NCI-H69 (cell line): ENCODE measurements around the gene AHI1.

Experiments used
- DNase-seq: peaks from one replicate; lab custom pipeline; 2025; lab: John Stamatoyannopoulos, UW

Gene AHI1

DNA sequence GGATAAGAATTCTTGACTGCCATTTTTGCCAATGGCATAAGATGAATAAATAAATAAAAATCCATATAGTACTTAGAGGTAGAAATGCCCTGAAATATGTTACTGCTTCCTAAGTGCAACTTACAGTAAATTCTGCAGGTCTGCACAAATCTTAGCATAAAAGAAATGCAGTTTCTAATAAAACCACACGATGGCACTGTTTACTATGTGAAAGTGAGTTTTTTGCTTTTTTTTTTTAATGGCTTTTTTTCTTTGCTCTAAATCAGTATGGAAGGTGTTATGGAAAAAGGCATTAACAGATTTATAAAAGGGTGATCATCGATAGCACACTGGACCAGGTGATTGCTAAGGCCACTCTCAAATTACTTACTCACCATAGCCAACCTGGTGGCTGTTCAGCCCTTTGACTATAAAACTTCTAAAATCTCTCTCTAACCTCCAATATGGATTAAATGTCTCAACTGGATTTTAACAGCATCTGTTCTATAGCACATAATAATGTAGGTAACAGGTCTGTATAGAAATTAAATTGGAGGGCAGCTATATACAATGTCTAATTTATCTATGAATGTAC is 45.8 kb downstream of the AHI1 start:
- DNase-seq = peak; percentile 47

- no peak for DNase-seq
Measured at GRCh38 chr6:135449246-135449645, 48.3 kb downstream of the AHI1 start.

DNA sequence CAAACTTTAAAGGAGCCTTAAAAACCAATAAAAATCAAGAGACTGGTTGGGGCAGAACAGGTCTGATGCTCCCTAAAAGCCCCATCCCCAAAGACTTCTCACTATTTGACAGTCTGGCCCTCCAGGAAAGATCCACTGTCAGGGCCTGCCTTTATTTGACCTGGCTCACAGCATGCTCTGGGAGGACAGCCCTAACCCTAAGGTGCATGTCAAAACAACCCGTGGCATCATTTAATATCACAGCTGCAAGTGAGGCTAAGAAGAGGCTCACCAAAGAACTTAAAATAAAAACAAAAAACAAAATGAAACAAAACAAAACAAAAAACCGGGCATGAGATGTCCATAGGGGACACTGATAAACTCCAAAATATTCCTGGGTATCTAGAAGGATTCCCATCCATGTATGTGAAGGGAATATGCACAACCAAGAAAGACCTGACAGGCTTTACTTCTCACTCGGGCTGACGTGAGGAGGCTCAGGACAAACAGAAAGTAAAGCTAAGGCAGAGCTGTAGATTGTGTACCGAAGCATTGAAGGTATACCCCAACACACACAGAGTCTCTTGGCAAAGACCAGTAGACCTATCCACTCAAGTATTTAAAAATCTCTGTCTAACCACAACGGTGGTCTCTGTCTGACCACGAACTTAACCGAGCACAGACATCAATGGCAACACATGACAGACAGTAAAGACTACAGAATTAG is 57.3 kb downstream of the AHI1 start:
- DNase-seq = no peak

- DNase-seq = no peak
Measured at GRCh38 chr6:135439549-135439948, 58.0 kb downstream of the AHI1 start.

DNA sequence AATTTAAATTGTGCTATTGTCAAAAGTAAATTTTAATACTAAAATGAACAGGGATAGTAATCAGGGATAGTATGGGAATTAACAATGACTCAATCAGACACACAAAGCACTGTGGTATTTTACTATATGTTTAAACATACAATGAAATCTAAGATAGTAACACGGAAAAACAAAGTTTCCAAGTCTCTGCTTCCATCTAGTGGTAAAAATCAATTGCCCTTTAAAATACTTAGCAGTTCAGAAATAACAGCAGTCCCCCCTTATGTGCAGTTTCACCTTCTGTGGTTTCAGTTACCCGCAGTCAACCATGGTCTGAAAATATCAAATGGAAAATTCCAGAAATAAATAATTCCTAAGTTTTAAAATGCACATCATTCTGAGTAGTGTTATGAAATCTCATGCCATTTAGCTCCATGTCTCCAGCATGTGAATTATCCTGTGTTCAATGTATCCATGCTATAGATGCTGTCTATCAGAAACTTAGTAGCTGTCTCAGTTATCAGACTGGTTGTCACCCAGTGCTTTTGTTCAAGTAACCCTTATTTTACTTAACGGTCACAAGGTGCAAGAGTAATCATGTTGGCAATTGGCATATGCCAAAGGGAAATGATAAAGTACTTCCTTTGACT is 58.5 kb downstream of the AHI1 start:
- peak; percentile 24 for DNase-seq

DNA sequence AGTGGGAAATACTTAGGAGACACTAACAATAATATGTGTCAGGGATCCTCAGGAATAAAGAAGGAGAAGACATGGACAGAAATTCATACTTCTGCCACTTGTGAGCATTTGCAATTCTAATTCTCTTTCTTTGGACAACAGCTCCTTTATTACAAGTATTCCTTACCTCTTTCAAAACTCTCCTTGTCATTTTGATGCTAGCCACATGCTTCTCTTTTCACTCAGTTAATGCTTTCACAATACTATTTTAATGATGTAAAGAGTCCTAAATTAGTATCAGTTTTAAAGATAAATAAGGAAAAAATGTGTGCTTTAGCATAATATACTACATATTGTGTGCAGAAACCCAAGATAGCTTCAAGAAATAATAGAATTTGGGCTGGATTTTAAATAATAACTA is 62.5 kb downstream of the AHI1 start:
- DNase-seq = no peak

DNA sequence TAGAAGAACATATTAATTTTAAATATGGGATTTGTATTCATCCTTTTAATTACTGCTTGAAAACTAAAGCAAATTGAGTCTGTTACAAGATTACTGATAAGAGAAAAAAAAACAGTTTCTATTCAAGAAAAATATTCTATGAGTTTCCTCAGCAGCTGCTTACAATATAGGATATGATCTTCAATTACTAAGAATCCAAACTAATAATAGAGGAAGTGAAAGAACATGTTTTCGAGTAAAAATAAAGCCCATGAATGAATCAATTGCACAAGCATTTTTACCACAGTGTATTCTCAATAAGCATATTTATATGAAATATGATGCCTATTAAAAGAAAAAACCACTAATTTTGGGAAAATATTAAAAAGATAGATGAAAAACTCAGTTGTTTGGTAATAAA is 63.4 kb downstream of the AHI1 start:
- DNase-seq = no peak

DNA sequence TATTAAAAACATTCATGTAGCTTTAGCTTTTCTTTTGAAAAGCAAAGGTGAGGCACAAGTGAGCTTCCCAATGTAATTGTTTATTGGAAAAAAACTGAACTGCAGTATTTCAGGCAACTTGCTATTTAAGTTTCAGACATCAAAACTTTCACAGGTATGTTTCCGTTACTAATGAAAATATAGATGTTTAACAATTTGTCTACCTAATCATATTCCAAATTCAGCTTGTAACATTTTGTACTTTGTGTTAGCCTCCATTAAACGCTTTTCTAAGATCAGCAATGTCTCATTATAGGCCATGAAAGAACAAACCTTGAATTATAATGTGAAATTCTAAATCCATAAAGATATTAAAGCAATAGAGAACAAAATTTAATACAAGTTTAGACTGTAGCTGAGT is 69.5 kb downstream of the AHI1 start:
- DNase-seq = no peak

DNA sequence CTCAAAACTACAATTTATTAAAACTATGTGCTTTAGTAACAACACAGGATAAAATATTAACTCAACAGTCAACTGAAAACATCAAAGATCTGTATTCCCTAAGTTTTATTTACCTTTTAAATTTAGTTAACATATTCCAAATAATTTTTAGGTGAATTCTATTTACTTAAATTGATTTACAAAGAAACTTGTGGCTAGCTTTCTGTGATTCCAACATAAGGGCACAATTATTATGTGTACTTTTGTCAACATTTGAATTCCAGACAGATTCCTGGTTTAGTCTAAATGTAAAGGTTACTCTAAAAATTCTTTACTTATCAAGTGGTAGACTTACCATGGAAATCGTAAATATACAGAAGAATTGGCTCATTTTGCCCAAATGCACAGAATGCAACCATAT is 70.7 kb downstream of the AHI1 start:
- DNase-seq = no peak

- DNase-seq = no peak
Measured at GRCh38 chr6:135424385-135424784, 73.2 kb downstream of the AHI1 start.

DNA sequence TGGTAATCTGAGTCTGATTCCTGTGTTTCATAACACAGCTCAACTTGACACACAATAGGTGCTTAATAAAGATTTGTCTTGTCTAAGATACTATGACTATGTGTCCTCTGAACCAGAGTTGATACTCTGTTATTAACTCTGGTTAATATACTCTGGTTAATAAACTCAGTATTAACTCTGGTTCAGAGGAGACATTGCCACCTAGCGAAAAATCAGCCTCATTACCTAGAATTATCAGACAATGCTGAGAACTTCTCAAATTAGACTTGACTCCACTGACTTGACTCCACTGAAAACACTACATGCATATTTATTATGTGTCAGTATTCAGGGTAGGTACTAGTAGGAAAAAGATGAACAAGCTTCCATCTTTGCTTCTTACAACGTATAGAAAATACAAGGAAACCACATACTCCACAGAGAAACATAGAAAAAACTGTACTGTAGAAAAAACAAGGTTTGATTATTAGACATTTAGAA is 73.9 kb downstream of the AHI1 start:
- DNase-seq = peak; percentile 57

DNA sequence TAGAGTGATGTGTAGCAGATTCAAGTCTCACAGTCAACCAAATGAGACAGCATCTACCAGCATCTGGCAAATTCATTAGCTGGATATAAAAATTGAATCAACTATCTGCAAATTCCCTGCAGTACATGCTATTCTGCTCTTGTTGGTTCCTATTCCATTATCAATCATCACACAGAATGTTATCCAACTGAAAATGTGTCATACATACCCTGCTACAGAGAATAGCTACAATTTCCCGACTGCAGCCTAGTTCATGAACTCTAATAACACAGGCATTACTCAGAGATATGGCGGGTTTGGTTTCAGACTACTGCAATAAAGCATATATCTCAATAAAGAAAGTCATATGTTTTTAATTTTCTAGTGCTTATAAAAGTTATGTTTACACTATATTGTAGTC is 78.4 kb downstream of the AHI1 start:
- no peak for DNase-seq

DNA sequence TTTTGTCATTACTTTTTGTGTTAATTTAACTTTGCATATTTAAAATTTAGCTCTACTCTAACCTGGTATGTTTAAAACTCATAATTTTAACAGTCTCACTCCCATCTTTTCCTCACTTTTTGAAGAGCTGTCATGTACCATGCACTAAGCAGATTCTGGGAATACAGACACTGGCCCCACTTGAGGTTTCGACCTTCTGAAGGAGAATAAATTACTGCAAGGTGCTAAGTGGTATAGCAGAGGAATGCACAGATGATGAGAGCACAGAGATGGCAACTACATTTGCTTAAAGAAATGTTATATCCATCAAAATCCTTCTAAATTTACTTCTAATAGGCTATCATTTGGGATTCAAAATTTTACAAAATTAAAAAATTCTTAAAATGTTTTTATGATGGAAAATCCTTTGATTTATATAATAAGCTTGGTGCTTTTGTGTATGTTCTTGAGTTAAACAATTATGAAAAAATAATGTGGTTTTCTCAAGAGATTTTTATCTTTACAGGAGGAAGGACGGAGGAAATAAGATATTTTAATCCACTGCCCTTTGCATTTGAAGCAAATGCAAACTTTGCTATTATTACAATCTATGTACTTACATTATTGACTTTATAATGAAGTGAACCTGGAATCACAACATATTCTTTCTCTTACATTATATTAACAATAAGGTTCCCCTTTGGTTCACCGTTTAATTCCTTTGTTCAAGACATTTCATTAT is 79.3 kb downstream of the AHI1 start:
- DNase-seq = no peak

DNA sequence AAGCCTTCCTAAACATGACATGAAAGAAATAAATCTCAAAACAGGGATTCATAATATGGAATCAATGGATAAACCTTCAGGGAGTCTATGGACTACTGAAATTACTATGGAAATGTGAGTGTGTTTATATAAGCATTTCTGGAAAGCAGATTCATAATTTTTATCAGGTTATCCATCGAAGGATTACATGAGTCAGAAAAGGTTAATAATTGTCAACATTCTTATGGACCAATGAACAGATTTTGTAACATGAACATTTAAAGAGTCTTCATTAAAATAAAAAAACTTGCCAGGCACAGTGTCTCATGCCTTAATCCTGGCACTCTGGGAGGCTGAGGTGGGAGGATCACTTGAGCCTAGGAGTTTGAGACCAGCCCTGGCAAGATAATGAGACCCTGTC is 84.8 kb downstream of the AHI1 start:
- no peak for DNase-seq

DNA sequence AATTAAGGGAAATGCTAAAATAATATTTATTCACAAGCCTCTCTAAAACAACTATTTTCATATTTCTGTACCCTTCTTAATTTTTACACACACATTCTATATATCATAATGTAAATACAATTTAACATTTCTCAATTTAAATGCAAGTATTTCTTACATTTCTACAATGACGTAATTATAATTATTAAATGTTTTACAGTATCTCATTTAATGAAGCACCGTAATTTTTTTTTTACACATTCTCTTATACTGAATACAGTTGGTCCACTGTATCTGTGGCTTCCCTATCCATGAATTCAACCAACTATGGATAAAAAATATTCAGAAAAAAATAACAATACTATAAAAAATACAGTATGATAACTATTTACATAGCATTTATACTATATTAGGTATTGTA is 85.7 kb downstream of the AHI1 start:
- DNase-seq = no peak

DNA sequence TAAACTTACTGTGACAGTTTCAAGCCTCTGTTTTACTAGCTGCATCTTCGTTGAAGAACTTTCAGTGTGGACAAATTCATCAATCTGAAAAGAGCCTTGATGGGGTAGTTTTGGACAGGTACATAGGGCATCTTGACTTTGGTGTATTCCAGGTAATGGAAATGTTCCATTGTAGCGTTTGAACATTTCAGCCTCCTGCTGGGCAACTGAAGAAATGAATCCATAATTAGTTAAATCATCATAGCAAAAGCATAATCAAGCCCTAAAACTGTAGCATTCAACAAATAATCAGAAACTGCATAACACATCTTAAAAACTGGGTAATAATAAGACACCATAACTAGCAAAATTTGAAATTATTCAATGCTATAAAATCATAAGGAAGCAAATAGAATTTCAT is 86.2 kb downstream of the AHI1 start:
- DNase-seq = no peak

- no peak for DNase-seq
Measured at GRCh38 chr6:135410856-135411255, 86.7 kb downstream of the AHI1 start.

DNA sequence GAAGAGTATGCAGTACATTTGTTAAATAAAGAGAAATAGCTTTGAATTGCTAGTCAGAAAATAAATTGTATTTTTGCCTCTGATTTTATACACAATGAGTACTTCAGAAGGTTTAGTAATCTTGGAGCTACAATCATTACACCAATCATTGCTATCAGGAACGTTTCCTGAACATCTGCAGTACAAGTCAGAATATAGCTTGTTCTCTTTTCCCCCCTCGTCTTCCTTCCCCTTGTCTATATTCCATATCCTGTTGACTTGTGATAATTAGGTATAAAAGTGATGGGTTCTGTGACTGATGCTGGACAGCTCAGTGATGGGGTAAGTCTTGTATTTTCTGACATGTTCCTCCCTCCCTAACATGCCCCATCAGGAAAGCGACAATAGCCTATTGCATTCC is 94.0 kb downstream of the AHI1 start:
- DNase-seq = no peak

- no peak for DNase-seq
Measured at GRCh38 chr6:135402311-135402710, 95.2 kb downstream of the AHI1 start.

DNA sequence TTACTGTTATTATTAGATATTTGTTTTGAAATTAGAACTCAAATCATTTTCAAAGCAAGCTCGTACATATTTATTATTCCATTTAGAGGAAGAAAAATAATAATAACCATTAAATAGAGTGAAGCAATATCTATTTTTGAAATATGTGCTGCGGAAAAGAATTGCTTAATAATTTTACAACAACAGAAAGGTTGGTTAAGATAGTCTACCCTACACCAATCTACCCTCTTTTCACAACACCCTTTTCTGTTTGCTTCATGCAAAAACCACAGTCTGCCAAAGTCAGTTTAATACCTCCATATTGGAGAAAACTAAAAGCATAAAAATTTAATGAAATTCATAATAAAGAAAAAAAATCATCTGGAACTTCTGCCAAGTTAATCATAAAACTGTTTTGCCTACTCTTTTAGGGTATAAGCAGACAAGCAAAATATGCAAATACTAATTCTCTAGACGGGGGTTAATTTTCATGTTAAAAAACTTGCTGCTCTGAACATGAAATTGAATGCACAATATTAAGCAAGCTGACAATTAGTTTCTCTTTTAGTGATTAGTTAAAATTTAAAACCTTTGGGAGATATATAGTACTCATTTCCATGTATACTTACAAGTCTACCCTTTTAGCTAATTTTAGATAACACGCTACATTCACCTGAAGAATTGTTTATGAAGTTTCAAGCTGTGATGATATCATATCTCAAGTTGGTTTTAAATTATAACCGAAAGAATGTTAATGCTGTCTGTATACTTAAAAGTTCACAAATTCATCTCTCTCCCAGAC is 100.2 kb downstream of the AHI1 start:
- DNase-seq = no peak

GRCh38 chr6:135395136-135395535 is 102.4 kb downstream of the AHI1 start:
- no peak for DNase-seq

GRCh38 chr6:135393289-135393688 is 104.3 kb downstream of the AHI1 start:
- DNase-seq = no peak
